Measurements from ENCODE around the gene BTBD19. TPM values are rescaled to one million over a fixed set of nuclear protein-coding genes. Genes with fewer than 3 reads are reported as not detected.

The BTBD19 gene
- polyA plus RNA-seq, 1 donor (not counting 4 experiments of a cell fraction or from before 2014, with no cell fraction given) = 2.9 TPM

DNA sequence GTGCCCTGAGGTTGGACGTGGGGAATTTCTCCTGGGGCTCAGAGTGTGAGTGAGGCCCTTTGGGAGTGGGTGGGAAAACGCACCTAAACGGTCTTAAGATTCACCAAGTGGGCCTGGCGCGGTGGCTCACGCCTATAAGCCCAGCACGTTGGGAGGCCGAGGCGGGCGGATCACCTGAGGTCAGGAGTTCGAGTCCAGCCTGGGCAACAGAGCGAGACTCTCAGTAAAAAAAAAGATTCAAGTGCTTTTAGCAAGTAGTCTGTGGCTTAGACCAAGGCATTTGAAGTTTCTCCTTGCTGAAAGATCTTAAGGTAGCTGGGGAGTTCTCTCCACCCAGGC lies 31.6 kb upstream of the BTBD19 start:
- Histone ChIP-seq H3K36me3 (ENCODE audit: control insufficient read depth in 2 of 2, extremely low read depth in 1 of 2, insufficient read depth in 2 of 2, low read length in 2 of 2) (peaks cover 26 to 44% of the 10 kb centered on the region in 2 experiments), H3K9me3 (ENCODE audit: control insufficient read depth, low read depth, low read length) (no peaks in the 10 kb centered on the region), H2AFZ (ENCODE audit: control insufficient read depth, low read length) (no peak overlapping the region), H3K79me2 (ENCODE audit: control insufficient read depth, insufficient read depth, low read length) (peaks cover 36% of the 10 kb centered on the region), H3K27me3 (ENCODE audit: control insufficient read depth, extremely low read depth, insufficient read depth, low read length) (no peaks in the 10 kb centered on the region), H3K4me3 (ENCODE audit: control insufficient read depth in 2 of 3, extremely low read depth in 1 of 3, insufficient read depth in 2 of 3, low read depth in 1 of 3, low read length in 3 of 3) (peak overlapping the region; percentile 85 to 94 (median 92)), H4K20me1 (ENCODE audit: control insufficient read depth, extremely low read depth, insufficient read depth, low read length) (peaks cover 19% of the 10 kb centered on the region), H3K4me2 (ENCODE audit: control insufficient read depth, extremely low read depth, insufficient read depth, low read depth, low read length) (peak overlapping the region; percentile 92), H3K4me1 (ENCODE audit: control insufficient read depth, extremely low read depth, insufficient read depth, low read length) (peaks cover 17% of the 10 kb centered on the region), H3K9ac (ENCODE audit: control insufficient read depth, extremely low read depth, insufficient read depth, low read length) (peak overlapping the region; percentile 92), H3K9me1 (ENCODE audit: control insufficient read depth, extremely low read depth, insufficient read depth, low read length) (peaks cover 2% of the 10 kb centered on the region), H3K27ac (ENCODE audit: control insufficient read depth, insufficient read depth, low read length) (peak overlapping the region; percentile 97)
- no peak for FAIRE-seq
- DNase-seq (ENCODE audit: low read depth, low spot score) = no peak
- TF ChIP-seq EZH2 (IDR thresholded peaks at IDR 0.05; ENCODE audit: low read length) = no peak
- TF ChIP-seq, protein P1, sequence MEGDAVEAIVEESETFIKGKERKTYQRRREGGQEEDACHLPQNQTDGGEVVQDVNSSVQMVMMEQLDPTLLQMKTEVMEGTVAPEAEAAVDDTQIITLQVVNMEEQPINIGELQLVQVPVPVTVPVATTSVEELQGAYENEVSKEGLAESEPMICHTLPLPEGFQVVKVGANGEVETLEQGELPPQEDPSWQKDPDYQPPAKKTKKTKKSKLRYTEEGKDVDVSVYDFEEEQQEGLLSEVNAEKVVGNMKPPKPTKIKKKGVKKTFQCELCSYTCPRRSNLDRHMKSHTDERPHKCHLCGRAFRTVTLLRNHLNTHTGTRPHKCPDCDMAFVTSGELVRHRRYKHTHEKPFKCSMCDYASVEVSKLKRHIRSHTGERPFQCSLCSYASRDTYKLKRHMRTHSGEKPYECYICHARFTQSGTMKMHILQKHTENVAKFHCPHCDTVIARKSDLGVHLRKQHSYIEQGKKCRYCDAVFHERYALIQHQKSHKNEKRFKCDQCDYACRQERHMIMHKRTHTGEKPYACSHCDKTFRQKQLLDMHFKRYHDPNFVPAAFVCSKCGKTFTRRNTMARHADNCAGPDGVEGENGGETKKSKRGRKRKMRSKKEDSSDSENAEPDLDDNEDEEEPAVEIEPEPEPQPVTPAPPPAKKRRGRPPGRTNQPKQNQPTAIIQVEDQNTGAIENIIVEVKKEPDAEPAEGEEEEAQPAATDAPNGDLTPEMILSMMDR (optimal IDR thresholded peaks at IDR 0.05 in 1 of 3, IDR thresholded peaks at IDR 0.05 in 1 of 3, conservative IDR thresholded peaks at IDR 0.05 in 1 of 3; ENCODE audit: extremely low read depth in 1 of 3, insufficient read depth in 2 of 3, low read length in 3 of 3) = no peak
- dilution Hi-C loops (cut with MboI; ENCODE audit: extremely low pct_ligation_motif_present, low sequenced_read_pairs) = no loop called here

DNA sequence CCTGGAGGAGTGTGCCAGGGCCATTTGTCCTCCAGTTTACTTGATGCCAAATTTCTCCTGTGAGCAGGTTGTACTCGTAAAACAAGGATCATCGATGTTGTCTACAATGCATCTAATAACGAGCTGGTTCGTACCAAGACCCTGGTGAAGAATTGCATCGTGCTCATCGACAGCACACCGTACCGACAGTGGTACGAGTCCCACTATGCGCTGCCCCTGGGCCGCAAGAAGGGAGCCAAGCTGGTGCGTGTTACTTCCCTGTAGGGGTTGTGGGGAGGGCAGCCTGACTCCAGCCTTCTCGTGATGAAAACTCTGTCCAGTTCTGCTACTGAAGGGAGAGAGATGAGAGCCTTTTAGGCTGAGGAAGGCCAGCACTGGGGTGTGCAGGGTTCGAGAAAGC lies 30.8 kb upstream of the BTBD19 start:
- Histone ChIP-seq H3K9ac (ENCODE audit: control insufficient read depth, extremely low read depth, insufficient read depth, low read length) (peak overlapping the region; percentile 92), H3K4me2 (ENCODE audit: control insufficient read depth, extremely low read depth, insufficient read depth, low read depth, low read length) (peak overlapping the region; percentile 92), H3K79me2 (ENCODE audit: control insufficient read depth, insufficient read depth, low read length) (peaks cover 36% of the 10 kb centered on the region), H4K20me1 (ENCODE audit: control insufficient read depth, extremely low read depth, insufficient read depth, low read length) (peaks cover 19% of the 10 kb centered on the region), H3K36me3 (ENCODE audit: control insufficient read depth in 2 of 2, extremely low read depth in 1 of 2, insufficient read depth in 2 of 2, low read length in 2 of 2) (peaks cover 26 to 47% of the 10 kb centered on the region in 2 experiments), H2AFZ (ENCODE audit: control insufficient read depth, low read length) (no peak overlapping the region), H3K27ac (ENCODE audit: control insufficient read depth, insufficient read depth, low read length) (no peak overlapping the region), H3K4me1 (ENCODE audit: control insufficient read depth, extremely low read depth, insufficient read depth, low read length) (peaks cover 17% of the 10 kb centered on the region), H3K4me3 (ENCODE audit: control insufficient read depth in 2 of 3, extremely low read depth in 1 of 3, insufficient read depth in 2 of 3, low read depth in 1 of 3, low read length in 3 of 3) (peak overlapping the region; percentile 85 to 94 (median 92)), H3K9me3 (ENCODE audit: control insufficient read depth, low read depth, low read length) (no peaks in the 10 kb centered on the region), H3K9me1 (ENCODE audit: control insufficient read depth, extremely low read depth, insufficient read depth, low read length) (peaks cover 2% of the 10 kb centered on the region), H3K27me3 (ENCODE audit: control insufficient read depth, extremely low read depth, insufficient read depth, low read length) (no peaks in the 10 kb centered on the region)
- FAIRE-seq (no peak), DNase-seq (ENCODE audit: low read depth, low spot score) (no peak)
- TF ChIP-seq, protein P1 (optimal IDR thresholded peaks at IDR 0.05 in 1 of 3, IDR thresholded peaks at IDR 0.05 in 1 of 3, conservative IDR thresholded peaks at IDR 0.05 in 1 of 3; ENCODE audit: extremely low read depth in 1 of 3, insufficient read depth in 2 of 3, low read length in 3 of 3) = no peak
- no peak for TF ChIP-seq EZH2 (IDR thresholded peaks at IDR 0.05; ENCODE audit: low read length)
- dilution Hi-C loops (cut with MboI; ENCODE audit: extremely low pct_ligation_motif_present, low sequenced_read_pairs) = no loop called here
